D341Med (cell line): ENCODE results near the gene CD2BP2.
"Not testable (repeated sequence)": the region's sequence is repeated elsewhere in the genome, so short reads cannot be mapped to it uniquely, and the experiment has no call there.

ENCODE experiments used
- DNase-seq: peaks from one replicate; pipeline ENCODE4 v3.0.0; 2012; ENCODE audit warnings: low spot score

CD2BP2 gene

GRCh38 chr16:30355144-30355953 lies at the start of gene CD2BP2:
TSS of gene CD2BP2 (minus strand) at chr16:30355308. CDS start at chr16:30354681, 627 bp downstream.
- DNase-seq, result peak; percentile 94

GRCh38 chr16:30401768-30402425 lies 46.8 kb upstream of the CD2BP2 start:
- no peak for DNase-seq

- DNase-seq, result no peak
Measured at GRCh38 chr16:30399435-30400186, 44.5 kb upstream of the CD2BP2 start.

GRCh38 chr16:30398661-30399434 lies 43.7 kb upstream of the CD2BP2 start:
- DNase-seq, result no peak

GRCh38 chr16:30397776-30398660 lies 42.9 kb upstream of the CD2BP2 start:
- no peak for DNase-seq

GRCh38 chr16:30397056-30397455 lies 41.9 kb upstream of the CD2BP2 start:
- DNase-seq, result no peak

- DNase-seq, result not testable (repeated sequence)
Measured at GRCh38 chr16:30396627-30397026, 41.5 kb upstream of the CD2BP2 start.

- DNase-seq, result no peak
Measured at GRCh38 chr16:30395992-30396585, 41.0 kb upstream of the CD2BP2 start.

GRCh38 chr16:30395155-30395991 lies 40.3 kb upstream of the CD2BP2 start, which contains the start of gene ZNF48:
TSS of gene ZNF48 (plus strand) at chr16:30395420. CDS start at chr16:30395795, 375 bp downstream.
- peak; percentile 93 for DNase-seq

GRCh38 chr16:30394592-30395154 lies 39.6 kb upstream of the CD2BP2 start:
- no peak for DNase-seq

GRCh38 chr16:30383521-30383920 lies 28.4 kb upstream of the CD2BP2 start:
- DNase-seq, result no peak

GRCh38 chr16:30382111-30382881 lies 27.2 kb upstream of the CD2BP2 start, which contains the start of gene SEPTIN1:
TSS of gene SEPTIN1 (minus strand) at chr16:30382561. CDS start at chr16:30382542, 19 bp downstream.
- DNase-seq, result no peak

- no peak for DNase-seq
Measured at GRCh38 chr16:30381291-30382041, 26.4 kb upstream of the CD2BP2 start.

- DNase-seq, result no peak
Measured at GRCh38 chr16:30380803-30381208, 25.7 kb upstream of the CD2BP2 start.

- no peak for DNase-seq
Measured at GRCh38 chr16:30380072-30380802, 25.1 kb upstream of the CD2BP2 start.

GRCh38 chr16:30379158-30379783 lies 24.2 kb upstream of the CD2BP2 start:
- DNase-seq, result no peak
